SK-N-DZ (cell line): ENCODE data around the gene IL15RA.
"Not testable (repeated sequence)": the region's sequence is repeated elsewhere in the genome, so short reads cannot be mapped to it uniquely, and the experiment has no call there.

ENCODE experiments used
- DNase-seq: peaks from one replicate; pipeline ENCODE4 v3.0.0-alpha.2; 2015; ENCODE audit warnings: low spot score

Gene IL15RA

DNA sequence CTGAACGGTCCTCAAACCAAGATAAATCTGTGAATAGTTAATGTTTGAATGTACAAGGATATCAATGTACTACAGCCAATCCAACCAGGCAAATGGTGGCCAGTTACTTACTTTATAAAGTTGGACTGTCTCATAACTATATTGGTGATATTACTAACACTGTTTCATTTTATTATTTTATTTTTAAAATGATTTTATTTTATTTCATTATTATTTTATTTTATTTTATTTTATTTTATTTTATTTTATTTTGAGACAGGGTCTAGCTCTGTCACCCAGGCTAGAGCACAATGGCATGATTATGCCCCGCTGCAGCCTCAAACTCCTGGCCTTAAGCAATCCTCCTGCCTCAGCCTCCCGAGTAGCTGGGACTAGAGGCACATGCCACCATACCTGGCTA lies 6.8 kb downstream of the IL15RA start:
- no peak for DNase-seq

DNA sequence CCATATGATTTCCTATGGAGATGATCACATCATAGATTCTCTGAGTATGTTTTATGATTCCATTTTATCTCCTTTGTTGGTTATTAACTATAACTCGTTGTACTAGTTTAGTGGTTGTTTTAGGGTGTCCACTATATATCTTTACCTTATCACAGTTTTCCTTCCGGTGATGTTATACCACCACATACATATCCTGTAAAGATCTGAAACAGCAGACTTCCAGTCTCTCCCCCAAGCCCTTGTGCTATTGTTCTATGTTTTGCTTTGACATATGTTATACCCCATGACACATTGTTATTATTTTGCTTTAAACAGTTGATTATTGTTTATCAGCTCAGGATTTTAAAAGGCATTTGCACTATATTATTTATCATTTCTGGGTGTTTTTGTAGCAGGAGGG lies 7.3 kb downstream of the IL15RA start:
- no peak for DNase-seq

DNA sequence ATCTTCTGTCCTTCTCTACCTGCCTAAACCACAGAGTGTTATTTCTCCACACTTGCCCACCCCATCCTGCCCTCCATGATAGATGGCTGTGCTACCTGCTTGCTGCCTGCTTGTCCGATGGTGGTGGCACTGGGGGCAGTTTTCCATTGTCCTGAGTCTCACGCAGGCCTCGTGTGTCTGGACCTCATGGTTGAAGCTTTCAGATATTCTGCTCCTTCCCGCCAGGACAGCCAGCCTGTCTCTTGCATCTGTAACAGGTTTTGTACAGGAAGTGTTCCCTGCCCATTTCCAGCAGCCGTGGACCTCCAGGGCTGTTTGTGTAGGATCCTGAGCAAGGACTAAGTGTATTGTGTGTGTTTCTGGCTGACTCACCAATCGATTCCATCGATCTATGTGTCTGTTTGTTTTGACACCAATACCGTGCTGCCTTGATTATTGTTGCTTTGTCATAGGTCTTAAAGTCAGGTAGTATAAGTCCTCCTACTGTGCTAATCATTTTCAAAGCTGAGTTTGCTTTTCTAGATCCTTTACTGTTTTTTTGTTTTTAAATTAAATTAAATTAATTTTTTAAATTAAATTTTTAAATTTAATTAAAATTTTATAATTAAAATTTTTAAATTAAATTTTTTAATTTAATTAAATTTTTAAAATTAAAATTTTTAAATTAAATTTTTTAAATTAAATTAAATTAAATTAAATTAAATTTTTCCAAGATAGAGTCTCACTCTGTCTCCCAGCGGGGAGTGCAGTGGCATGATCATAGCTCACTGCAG lies 8.5 kb downstream of the IL15RA start:
- peak; percentile 38 for DNase-seq

DNA sequence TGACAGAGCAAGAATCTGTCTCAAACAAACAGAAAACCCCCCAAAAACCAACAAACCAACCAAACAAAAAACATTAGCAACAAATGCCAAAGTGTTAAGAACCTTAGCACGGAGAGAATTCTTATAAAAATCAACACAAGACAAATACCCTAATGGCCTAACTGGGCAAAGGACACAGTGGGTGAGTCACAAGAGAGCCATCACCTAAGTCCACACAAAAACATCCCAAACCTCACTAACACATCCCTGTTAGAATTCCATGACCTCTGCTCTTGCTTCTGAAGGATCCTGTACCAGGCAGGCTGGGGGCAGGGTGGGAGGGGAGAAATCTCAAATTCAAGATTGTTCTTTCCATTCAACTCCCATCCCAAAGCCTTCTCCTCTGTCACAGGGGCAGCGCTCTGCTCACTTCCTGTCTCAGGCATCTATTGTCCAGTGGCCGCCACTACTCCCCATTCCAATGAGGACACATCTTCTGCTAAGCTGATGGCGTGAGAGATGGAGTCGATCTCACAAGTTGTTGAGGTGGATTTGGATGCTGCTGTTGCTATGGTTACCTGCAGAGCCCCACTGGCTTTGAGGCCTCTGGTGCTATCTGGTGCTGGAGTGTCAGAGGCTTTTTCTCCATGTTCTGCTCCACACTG lies 9.2 kb downstream of the IL15RA start:
- DNase-seq: no peak

DNA sequence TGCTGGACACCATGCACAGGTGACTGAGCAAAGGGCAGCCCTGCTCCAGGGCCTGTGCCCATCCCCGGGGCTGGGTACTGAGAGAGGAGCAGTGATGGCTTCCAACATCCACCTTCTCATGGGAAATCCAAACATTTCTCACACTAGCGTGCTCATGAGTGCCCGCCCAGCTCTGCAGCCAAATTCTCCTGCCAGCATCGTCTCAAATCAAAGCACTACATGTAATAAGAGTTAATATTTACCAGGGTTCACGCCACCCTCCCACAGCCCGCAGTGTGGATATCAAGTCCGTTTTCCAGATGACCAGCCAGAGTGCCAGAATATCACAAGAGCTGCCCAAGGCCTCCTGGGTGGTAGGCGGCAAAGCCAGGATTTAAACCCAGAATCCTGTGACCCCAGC lies 12.1 kb downstream of the IL15RA start:
- DNase-seq: no peak

DNA sequence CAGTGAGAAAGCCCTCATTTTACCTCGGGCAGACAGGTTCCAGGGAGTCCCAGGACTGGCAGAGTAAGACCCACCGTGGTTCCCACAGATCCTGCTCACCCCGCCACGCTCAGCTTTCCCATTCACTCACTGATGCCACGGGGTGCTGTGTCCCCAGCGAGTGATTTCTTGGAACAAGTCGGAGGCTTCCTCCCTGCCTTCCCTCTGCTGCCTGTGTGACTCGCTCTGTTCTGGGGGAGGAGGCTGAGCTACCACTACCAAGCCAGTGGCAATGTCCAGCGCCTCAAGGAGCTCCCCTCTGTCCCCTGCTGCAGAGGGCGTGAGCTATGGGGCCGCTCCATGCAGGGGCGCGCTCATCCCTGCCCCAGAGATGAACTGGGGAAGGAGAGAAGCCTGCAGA lies 12.6 kb downstream of the IL15RA start:
- no peak for DNase-seq

DNA sequence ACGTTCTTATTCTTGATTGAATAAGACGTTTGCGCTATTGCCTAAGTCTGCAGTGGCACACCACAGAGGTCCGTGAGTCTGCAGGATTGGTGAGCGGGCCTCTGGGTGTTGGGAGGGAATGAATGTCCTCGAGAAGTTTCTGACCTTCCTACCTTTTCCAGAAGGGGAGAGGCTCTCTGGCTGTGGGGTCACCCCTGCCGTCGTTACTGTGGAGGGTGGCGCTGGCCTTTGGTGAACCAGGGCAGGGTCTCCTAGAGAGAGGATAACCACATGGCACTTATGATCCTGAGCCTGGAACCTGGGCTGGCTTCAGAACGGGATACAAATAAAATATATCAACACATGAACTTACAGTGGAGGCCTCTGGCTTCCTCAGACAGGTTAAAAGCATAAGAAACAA lies 13.8 kb downstream of the IL15RA start:
- DNase-seq: no peak

DNA sequence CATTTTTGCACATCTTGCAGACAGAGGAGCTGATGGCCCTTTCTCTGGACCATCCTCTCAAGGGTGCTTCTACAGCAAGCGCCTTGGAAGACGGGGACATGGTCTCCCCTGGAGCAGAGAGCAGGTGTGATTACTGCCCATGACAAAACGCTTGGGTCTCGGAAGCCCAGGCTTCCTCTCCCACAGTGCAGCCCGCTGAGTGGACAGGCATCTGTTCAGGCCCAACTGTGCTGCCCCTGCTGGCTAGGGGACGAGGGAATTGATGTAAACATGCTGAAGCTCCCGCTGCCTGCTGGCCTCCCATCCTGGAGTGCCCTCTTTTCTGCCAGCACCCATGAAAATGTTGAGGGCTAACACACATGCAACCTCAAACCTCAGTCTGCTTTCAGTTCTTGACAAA lies 14.3 kb downstream of the IL15RA start:
- DNase-seq: no peak

DNA sequence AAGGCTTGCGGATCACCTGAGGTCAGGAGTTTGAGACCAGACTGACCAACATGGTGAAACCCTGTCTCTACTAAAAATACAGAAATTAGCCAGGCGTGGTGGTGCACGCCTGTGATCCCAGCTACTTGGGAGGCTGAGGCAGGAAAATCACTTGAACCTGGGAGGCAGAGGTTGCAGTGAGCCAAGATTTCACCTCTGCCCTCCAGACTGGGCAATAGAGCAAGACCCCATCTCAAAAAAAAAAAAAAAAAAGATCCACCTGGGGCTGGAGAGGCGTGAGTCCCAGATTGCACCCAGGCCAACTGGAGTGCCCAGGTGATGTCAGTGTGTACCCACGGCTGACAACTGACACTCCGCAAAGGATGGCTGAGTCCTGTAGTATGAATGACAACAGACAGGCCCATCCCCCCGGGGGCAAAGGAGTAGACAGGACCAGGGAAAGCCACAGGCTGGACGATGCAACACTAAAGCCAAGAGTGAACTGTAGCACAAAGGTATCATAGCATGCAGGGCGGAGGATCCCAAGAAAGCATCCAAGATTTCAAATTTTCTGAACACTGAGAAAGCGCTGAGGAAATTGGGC lies 14.9 kb downstream of the IL15RA start:
- DNase-seq: not testable (repeated sequence)

DNA sequence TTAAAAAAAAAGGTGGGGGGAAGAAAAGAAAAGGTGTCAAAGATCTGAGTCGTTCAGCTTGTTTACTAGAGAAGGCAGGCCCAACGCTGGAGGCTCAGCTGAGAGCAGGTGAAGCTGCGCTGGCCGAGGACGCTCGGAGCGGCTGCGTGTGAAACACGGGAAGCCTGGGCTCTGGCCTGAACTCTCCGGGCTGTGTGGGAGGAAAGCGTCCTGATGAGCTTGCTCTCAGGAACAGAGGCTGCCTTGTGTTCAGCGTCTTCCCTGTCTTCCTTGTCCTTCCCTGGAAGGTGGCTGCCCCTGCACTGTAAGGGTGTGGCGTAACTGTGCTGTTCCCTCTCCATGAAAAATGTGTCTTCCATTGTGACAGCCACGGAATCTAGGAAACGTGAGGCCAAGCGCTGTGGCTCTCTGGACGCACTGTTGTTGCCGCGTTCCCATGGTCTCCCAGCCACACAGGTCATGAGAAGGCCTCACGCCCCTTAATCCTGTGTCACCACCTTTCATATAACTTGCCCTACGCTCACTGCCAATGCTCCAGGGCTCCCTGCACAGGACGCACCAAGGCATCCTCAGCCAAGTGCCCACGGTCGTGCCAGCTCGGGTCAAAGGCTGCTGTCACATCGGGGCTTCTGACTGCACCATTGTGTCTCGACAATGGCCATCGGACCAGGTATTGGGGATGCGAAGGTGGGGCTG lies 15.8 kb downstream of the IL15RA start:
- no peak for DNase-seq

DNA sequence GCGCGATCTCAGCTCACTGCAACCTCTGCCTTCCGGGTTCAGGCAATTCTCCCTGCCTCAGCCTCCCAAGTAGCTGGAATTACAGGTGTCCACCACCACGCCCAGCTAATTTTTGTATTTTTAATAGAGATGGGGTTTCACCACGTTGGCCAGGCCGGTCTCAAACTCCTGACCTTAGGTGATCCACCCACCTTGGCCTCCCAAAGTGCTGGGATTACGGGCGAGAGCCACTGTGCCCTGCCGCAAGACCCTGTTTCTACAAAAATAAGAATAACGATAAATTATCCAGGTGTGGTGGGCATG lies 16.4 kb downstream of the IL15RA start:
- DNase-seq: not testable (repeated sequence)

DNA sequence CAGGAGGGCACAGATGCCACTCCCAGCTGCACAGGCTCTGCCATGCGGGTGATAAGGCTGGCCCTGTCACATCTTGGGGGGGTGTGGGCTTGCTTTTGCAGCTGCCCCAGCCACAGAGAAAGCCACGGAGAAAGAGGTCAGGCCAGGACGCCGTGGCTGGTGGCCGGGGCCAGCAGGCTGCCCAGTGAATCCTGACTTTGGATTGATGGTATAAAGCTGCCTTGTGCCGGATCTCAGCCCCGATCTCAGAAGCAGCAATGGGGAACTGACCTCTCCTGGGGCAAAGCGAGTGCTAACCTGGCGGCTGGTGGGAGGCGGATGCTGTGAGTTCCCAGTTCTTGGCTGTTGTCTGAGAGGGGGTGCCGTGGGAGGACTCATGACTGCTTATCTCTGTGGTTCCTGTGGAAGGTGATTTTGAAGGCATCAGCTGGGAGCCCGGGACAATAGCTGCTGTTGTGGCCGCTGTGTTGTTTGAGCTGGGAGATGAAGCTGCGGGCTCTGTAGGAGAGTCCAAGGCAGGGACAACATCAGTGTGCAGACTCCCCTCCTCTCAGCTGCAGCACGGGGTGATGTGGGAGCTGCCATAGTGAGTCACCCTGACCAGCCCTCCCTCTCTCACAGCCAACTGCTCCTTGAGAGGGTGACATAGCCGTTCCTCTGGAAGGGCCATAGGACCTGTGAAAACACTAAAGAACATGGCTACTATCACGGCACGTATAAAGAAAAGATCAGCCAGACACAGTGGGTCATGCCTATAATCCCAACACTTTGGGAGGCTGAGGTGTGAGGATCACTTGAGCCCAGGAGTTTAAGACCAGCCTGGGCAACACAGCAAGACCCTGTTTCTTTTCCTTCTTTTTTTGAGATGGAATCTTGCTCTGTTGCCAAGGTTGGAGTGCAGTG lies 17.0 kb downstream of the IL15RA start:
- DNase-seq: no peak

DNA sequence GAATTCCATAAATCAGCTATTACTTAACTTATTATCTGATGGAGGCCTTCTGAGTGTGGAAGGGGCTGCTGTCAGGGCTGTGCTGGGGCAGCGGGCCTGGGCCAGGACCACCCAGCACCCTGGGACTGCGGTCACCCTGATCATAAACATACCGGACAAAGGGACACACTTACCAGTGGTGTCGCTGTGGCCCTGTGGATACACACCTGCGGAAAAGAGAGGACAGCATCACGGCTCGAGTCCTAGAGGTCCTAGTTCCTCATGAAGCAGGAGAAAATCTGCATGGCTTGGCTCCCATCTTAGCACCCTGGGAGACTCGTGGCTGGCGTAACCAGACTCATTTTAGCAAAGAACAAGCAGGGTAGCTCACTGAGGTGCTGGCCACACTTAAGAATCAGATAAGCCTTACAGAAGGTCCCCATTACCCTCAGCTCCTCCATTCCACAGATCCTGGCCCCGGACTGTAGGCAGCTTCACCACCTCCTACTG lies 17.7 kb downstream of the IL15RA start:
- DNase-seq: no peak

DNA sequence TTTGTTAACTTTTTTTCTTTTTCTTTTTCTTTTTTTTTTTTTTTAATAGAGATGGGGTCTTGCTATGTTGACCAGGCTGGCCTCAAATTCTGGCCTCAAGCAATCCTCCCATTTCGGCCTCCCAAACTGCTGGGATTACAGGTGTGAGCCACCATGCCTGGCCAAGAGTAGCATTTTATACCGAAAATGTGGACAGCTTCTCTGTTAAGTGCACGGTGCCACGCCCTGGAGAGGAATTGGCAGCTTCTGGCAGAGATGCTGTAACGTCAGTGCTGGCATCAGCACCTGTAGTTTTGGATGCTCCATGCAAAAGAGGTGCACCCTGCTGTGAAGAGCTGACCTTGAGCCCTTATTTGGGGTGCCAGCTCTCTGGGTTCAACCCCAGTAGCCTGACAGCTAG lies 18.2 kb downstream of the IL15RA start:
- DNase-seq: no peak

DNA sequence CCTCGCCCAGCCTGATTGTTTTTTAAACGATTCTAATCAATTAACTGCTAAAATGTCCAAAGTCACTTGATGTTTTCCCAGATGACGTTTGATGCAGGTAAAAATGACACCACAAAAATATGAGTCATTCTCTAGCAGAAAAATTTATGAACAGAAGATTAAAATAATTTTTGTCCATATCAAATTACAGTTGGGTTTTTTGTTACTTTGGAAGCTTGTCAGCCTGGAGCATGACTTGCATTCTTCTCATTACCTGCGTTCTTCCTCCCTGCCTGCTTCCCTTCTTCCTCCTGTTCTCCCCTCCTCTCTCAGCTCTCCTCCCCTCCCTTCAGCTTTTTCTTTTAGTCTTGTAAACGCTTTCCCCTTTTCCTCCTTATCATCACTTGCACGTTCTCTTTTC lies 18.7 kb downstream of the IL15RA start:
- no peak for DNase-seq

DNA sequence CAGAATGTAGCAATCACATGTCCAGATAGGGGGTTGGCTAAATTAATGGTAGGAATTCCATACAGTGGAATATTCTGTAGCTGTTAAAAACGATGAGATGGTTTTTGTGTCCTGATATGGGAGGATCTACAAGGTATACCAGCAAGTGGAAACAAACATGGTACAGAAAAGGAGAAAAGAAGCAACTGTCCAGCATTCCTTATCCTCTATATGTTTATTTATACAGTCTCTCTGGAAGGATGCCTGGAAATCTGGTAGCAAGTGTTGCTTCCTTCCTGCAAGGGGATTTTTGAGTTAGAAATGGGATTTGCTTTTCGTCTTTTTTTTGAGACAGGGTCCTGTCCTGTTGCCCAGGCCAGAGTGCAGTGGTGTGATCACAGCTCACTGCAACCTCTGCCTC lies 19.3 kb downstream of the IL15RA start:
- no peak for DNase-seq

DNA sequence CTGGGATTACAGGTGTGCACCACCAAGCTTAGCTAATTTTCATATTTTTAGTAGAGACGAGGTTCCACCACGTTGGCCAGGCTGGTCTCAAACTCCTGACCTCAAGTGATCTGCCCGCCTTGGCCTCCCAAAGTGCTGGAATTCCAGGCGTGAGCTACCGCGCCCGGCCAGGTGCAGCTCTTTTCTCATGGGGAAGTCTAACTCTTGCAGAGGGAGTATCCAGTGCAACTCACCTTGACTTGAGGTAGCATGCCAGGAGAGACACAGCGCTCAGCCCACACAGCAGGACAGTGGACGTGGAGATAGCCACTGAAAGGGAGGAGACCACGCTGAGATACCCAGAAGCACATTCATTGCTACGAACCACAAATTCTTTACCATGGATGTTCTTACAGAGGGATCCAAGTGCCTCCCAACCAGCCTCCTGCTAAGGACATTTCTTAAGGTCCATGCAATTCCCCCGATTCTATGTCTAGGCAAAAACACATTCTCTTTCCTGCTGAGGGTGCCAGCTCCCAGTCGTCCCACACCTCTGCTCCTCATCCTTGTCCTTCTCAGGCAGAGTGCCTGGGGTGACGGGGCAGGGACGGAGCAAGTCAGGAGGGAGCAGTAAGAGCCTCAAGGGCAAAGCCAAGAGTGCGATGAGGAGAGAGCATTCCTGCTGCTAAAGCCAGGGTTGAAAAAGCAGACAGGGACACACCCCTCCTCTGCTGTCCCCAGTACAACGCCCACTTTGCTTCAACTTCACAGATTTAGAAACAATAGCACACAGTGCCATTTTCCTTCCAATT lies 21.0 kb downstream of the IL15RA start:
- DNase-seq: no peak

DNA sequence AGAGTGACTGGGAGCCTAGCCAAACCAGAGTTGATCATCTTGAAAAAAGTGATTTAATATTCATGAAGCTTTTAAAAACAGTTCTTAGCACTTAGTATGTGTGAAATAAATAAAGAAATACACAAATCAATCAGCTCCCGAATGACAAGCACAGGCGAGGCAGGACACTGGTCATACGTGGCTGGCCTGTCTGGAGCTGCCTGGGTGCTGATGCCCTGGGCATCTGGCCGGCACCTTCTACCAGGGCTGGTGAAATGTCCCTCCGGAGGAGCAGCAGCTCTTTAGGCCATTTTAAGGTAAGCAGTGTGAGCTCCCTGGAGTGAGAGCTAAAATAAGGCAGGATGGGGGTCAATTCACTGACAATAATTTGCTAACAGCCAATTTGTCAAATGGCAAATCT lies 23.7 kb downstream of the IL15RA start:
- no peak for DNase-seq

DNA sequence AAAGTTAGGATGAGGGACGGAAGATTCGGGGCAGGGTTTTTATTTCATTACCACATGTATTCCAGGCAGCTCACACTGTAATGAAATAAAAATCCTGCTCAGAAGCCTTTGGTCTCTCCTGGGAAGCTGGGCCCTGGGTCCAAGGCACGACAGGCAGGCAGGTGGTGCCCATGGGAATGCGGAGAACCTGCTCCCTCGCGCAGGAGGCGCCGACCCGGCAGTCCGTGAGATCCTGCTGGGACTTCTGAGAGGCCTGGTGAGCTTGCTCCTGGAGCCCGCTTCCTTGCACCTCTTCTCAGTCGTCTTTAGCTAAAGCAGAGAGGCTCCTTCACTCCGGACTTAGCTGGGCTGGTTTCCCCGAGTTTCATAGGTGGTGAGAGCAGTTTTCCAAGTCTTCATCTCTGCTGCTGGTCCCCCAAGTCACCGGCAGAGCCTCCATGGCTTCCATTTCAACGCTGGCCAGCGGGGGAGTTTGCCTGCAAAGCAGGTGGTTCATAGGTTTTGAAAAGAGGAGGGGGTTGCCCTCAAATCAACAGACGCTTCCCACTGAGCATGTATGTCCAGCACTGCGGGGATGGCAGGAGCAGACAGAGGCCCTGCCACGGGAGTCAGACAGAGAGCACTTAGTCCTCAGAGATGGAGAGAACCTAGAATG lies 24.5 kb downstream of the IL15RA start:
- no peak for DNase-seq
